GM12878 (cell line): ENCODE results near the gene ATP8B1. TPM values are rescaled to one million over a fixed set of nuclear protein-coding genes. Genes with fewer than 3 reads are reported as not detected.

ENCODE experiments used
- ATAC-seq: fragments of 200-7000 bp; cut with Tn5 transposase; 3 replicates; pipeline ENCODE4 v1.9.1; 2020; ENCODE audit warnings: mild to moderate bottlenecking, moderate library complexity
- BruUV-seq: library from RNA; stranded (reverse); fragments of 400-500 nt; replicated peaks from 2 replicates; lab custom pipeline; 2021; lab: Mats Ljungman, UMichigan
- CTCF ChIA-PET: fragments of 300-600 bp; sonication (Branson Sonifier 250); formaldehyde crosslinking; extraction: SDS; loops from one replicate; lab custom pipeline; 2021; ENCODE audit warnings: inconsistent platforms; lab: Yijun Ruan, JAX
- POLR2A ChIA-PET: fragments of 350-600 bp; formaldehyde crosslinking; extraction: SDS; loops from one replicate; lab custom pipeline; 2021; ENCODE audit warnings: inconsistent platforms; lab: Charles Lee
- RAD21 ChIA-PET: fragments of 300-600 bp; sonication (Branson Sonifier 250); formaldehyde crosslinking; loops from one replicate; lab custom pipeline; 2023; ENCODE audit warnings: antibody characterized with exemption; ENCODE audit not compliant: unreplicated experiment; lab: Charles Lee
- SMC1A ChIA-PET: fragments of 300-600 bp; sonication (Branson Sonifier 250); formaldehyde crosslinking; loops from one replicate; lab custom pipeline; 2023; ENCODE audit not compliant: unreplicated experiment, uncharacterized antibody; lab: Charles Lee
- DNase-seq: peaks from one replicate; pipeline ENCODE4 v3.0.0-alpha.2; 2011; ENCODE audit warnings: low read depth, low spot score
- FAIRE-seq: peaks from 3 replicates; lab custom pipeline; 2011; peaks lifted over from hg19 to GRCh38; lab: Jason Lieb, UNC
- H2AFZ ChIP-seq: 2 replicates; pipeline ENCODE4 v1.6.0; 2011; ENCODE audit warnings: low read depth, low read length, control low read depth; ENCODE audit not compliant: control insufficient read depth
- H3K27ac ChIP-seq: 2 replicates; pipeline ENCODE4 v1.5.1; 2011; ENCODE audit warnings: control low read depth; ENCODE audit not compliant: control insufficient read depth, insufficient read depth
- H3K27me3 ChIP-seq, 2 experiments: replicated peaks in 1 of 2; 2 replicates each; pipeline versions ENCODE4 v1.6.0 to v1.6.1; 2011; ENCODE audit warnings: low read length in 1 of 2; ENCODE audit not compliant: control insufficient read depth in 2 of 2, insufficient read depth in 2 of 2
- H3K36me3 ChIP-seq, 2 experiments: 2 replicates each; pipeline ENCODE4 v1.5.1; 2011; ENCODE audit warnings: low read length in 1 of 2; ENCODE audit not compliant: control insufficient read depth in 2 of 2, insufficient read depth in 2 of 2
- H3K4me1 ChIP-seq: 2 replicates; pipeline ENCODE4 v1.6.1; 2011; ENCODE audit warnings: mild to moderate bottlenecking, low read length, moderate library complexity, mixed read lengths; ENCODE audit not compliant: control insufficient read depth, insufficient read depth
- H3K4me2 ChIP-seq: 2 replicates; pipeline ENCODE4 v1.6.0; 2011; ENCODE audit warnings: control low read depth; ENCODE audit not compliant: control insufficient read depth, insufficient read depth
- H3K4me3 ChIP-seq: fragments of 200-600 bp; sonication (generic); 2 replicates; pipeline ENCODE4 v1.5.1; 2016
- H3K79me2 ChIP-seq: 2 replicates; pipeline ENCODE4 v1.6.0; 2011; ENCODE audit warnings: low read length; ENCODE audit not compliant: control insufficient read depth, insufficient read depth
- H3K9ac ChIP-seq: 2 replicates; pipeline ENCODE4 v1.8.0; 2011; ENCODE audit warnings: low read length, control low read depth, mixed read lengths; ENCODE audit not compliant: control insufficient read depth, insufficient read depth
- H3K9me3 ChIP-seq: replicated peaks from 3 replicates; pipeline ENCODE4 v1.5.1; 2011; ENCODE audit warnings: mild to moderate bottlenecking, low read length; ENCODE audit not compliant: control insufficient read depth, insufficient read depth
- H4K20me1 ChIP-seq: 2 replicates; pipeline ENCODE4 v1.6.0; 2011; ENCODE audit not compliant: control insufficient read depth, insufficient read depth
- IKZF2 ChIP-seq, 2 experiments: fragments of 450-650 bp; IDR thresholded peaks; 2 replicates each; pipeline ENCODE4 v1.6.1; 2017; ENCODE audit warnings: mild to moderate bottlenecking in 2 of 2, moderate library complexity in 2 of 2
- MTA2 ChIP-seq: fragments of 450-650 bp; IDR thresholded peaks from 2 replicates; pipeline ENCODE4 v1.6.1; 2016; ENCODE audit warnings: low read depth, mild to moderate bottlenecking, moderate library complexity
- MXI1 ChIP-seq: fragments of 150-350 bp; IDR thresholded peaks from 2 replicates; pipeline ENCODE4 v1.6.1; 2011; ENCODE audit warnings: low read depth, mild to moderate bottlenecking, inconsistent platforms, low read length, improper control_type of control experiment
- NR2F1 ChIP-seq: fragments of 450-650 bp; conservative IDR thresholded peaks from 2 replicates; pipeline ENCODE4 v1.6.1; 2017; ENCODE audit warnings: mild to moderate bottlenecking
- POLR2A ChIP-seq: IDR thresholded peaks from 2 replicates; pipeline ENCODE4 v1.6.1; 2011; ENCODE audit warnings: low read depth, mild to moderate bottlenecking, low read length
- SMAD1 ChIP-seq: fragments of 450-650 bp; IDR thresholded peaks from 2 replicates; pipeline ENCODE4 v1.6.1; 2018; ENCODE audit warnings: mild to moderate bottlenecking, low read depth; ENCODE audit not compliant: partially characterized antibody
- SMARCA5 ChIP-seq: fragments of 450-650 bp; IDR thresholded peaks from 2 replicates; pipeline ENCODE4 v1.6.1; 2017; ENCODE audit warnings: mild to moderate bottlenecking
- ZNF207 ChIP-seq: fragments of 450-650 bp; IDR thresholded peaks from 2 replicates; pipeline ENCODE4 v1.6.1; 2014; ENCODE audit warnings: antibody characterized with exemption, mild to moderate bottlenecking, borderline replicate concordance
- WGBS: methylation state at CpG from one replicate; pipeline ENCODE4 v1.1.6; 2016; ENCODE audit warnings: low lambda C conversion rate; ENCODE audit not compliant: insufficient replicate concordance, insufficient coverage; ENCODE audit errors: missing lambda C conversion rate; 5-methylcytosine and 5-hydroxymethylcytosine counted together
- in situ Hi-C: fragments of 300-500 bp; cut with MboI; formaldehyde crosslinking; loops from 9 replicates; pipeline ENCODE4 v1.14.3; 2018; ENCODE audit warnings: mixed read lengths
- intact Hi-C: fragments of 100-400 bp; cut with micrococcal nuclease; formaldehyde crosslinking; loops from one replicate; pipeline ENCODE4 v1.14.2; 2022; ENCODE audit not compliant: unreplicated experiment
- polyA plus RNA-seq, 11 experiments: library from polyadenylated mRNA; depleted of rRNA in 4 of 11; unstranded in 6 of 11; stranded (reverse) in 5 of 11; fragments of >200 nt; fragmentation: Nextera tagmentation in 4 of 11; fragmentation: Illumina TruSeq in 1 of 11; extraction: Ambion mirVana in 4 of 11; extraction: Trizol in 1 of 11; gene quantifications; 1 replicate in 1 of 11; 2 replicates in 10 of 11; pipeline versions ENCODE4 v1.2.1 to v1.2.3, GENCODE V29; 2011 to 2016; ENCODE audit warnings: inconsistent platforms in 2 of 11, missing spikeins in 2 of 11, low read depth in 1 of 11
- total RNA-seq, 4 experiments: library from RNA; depleted of rRNA in 3 of 4; stranded (reverse); fragments of >200 nt in 3 of 4; fragmentation: Illumina TruSeq in 1 of 4; extraction: Trizol in 1 of 4; gene quantifications; 2 replicates each; pipeline versions ENCODE4 v1.2.1 to v1.2.3, GENCODE V29; 2013 to 2021
- TF ChIP-seq, protein P1 (sequence below): IDR thresholded peaks from 2 replicates; pipeline ENCODE4 v1.6.1; 2012; ENCODE audit warnings: mild to moderate bottlenecking, low read depth, low read length
- TF ChIP-seq, protein P2 (sequence below), 3 experiments: IDR thresholded peaks in 2 of 3; conservative IDR thresholded peaks in 1 of 3; 2 replicates each; pipeline ENCODE4 v1.5.1; 2011; ENCODE audit warnings: low read depth in 3 of 3, low read length in 3 of 3, mild to moderate bottlenecking in 3 of 3, control low read depth in 2 of 3, moderate library complexity in 2 of 3, inconsistent platforms in 1 of 3, mixed read lengths in 1 of 3; ENCODE audit not compliant: control insufficient read depth in 2 of 3, insufficient read depth in 1 of 3; ENCODE audit errors: extremely low read depth in 1 of 3
- TF ChIP-seq, protein P3 (sequence below): fragments of 150-350 bp; IDR thresholded peaks from 2 replicates; pipeline ENCODE4 v1.6.1; 2014; ENCODE audit warnings: mild to moderate bottlenecking, low read depth, low read length

The ATP8B1 gene
- total and polyA plus RNA-seq, 10 of the 15 experiments (the other 5 are each of a cell fraction or from before 2014, with no cell fraction given): 0.03 to 0.37 (median 0.11) TPM

DNA sequence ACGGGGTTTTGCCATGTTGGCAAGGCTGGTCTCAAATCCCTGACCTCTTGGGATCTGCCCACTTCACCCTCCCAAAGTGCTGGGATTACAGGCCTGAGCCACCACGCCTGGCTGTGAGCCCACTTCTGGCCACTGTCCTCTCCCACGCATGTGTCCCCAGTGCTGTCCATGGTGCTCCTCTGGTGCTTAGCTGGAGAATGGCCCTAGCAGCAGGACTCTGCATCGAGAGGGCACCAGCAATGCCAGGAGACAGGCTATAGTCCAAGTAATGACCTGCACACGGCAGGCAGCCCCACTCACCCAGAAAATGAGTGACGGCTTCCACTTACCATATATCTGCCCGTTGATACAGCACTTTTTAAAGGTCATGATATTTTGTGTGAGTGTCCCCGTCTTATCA is 115.1 kb downstream of the ATP8B1 start:
- intact Hi-C loops (no loop called here), in situ Hi-C loops (no loop called here)
- H3K4me1 ChIP-seq: no peaks in the 10 kb centered on the region
- H3K4me2 ChIP-seq: no peak overlapping the region
- RAD21 ChIA-PET: no interaction called here
- no peak for DNase-seq
- no peaks in the 10 kb centered on the region for H3K79me2 ChIP-seq
- 67% methylated on average over 8 of the region's 8 CpGs for WGBS
- POLR2A ChIA-PET: no interaction called here
- H3K36me3 ChIP-seq: no peaks in the 10 kb centered on the region; a peak in 2 of 4 replicates
- CTCF ChIA-PET: no interaction called here
- H3K9me3 ChIP-seq: no peaks in the 10 kb centered on the region; the same call in 2 of the 3 replicates
- no peak overlapping the region for H3K9ac ChIP-seq
- SMC1A ChIA-PET: no interaction called here
- no peak overlapping the region for H2AFZ ChIP-seq
- H3K27ac ChIP-seq: no peak overlapping the region
- H3K4me3 ChIP-seq: no peak overlapping the region
- TF ChIP-seq, protein P1, sequence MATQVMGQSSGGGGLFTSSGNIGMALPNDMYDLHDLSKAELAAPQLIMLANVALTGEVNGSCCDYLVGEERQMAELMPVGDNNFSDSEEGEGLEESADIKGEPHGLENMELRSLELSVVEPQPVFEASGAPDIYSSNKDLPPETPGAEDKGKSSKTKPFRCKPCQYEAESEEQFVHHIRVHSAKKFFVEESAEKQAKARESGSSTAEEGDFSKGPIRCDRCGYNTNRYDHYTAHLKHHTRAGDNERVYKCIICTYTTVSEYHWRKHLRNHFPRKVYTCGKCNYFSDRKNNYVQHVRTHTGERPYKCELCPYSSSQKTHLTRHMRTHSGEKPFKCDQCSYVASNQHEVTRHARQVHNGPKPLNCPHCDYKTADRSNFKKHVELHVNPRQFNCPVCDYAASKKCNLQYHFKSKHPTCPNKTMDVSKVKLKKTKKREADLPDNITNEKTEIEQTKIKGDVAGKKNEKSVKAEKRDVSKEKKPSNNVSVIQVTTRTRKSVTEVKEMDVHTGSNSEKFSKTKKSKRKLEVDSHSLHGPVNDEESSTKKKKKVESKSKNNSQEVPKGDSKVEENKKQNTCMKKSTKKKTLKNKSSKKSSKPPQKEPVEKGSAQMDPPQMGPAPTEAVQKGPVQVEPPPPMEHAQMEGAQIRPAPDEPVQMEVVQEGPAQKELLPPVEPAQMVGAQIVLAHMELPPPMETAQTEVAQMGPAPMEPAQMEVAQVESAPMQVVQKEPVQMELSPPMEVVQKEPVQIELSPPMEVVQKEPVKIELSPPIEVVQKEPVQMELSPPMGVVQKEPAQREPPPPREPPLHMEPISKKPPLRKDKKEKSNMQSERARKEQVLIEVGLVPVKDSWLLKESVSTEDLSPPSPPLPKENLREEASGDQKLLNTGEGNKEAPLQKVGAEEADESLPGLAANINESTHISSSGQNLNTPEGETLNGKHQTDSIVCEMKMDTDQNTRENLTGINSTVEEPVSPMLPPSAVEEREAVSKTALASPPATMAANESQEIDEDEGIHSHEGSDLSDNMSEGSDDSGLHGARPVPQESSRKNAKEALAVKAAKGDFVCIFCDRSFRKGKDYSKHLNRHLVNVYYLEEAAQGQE: peak; percentile 54; the same call in 1 of the 2 replicates
- TF ChIP-seq IKZF2 (IDR thresholded peaks at IDR 0.05): no peak
- TF ChIP-seq, all 136 proteins: peak for 1
- Histone ChIP-seq H3K27me3 (no peaks in the 10 kb centered on the region), H4K20me1 (no peaks in the 10 kb centered on the region)
- ATAC-seq: no peak
- no TSS peak for BruUV-seq
- no peak for FAIRE-seq

GRCh38 chr18:57683470-57683869 is 119.6 kb downstream of the ATP8B1 start:
- Histone ChIP-seq H3K9ac (no peak overlapping the region), H3K27me3 (no peaks in the 10 kb centered on the region), H3K4me3 (no peak overlapping the region), H2AFZ (no peak overlapping the region), H3K36me3 (no peaks in the 10 kb centered on the region; a peak in 2 of 4 replicates), H3K4me1 (no peaks in the 10 kb centered on the region), H3K9me3 (no peaks in the 10 kb centered on the region), H3K27ac (no peak overlapping the region), H3K4me2 (no peak overlapping the region), H3K79me2 (no peaks in the 10 kb centered on the region), H4K20me1 (no peaks in the 10 kb centered on the region)
- ChIA-PET RAD21 (no interaction called here), SMC1A (interaction anchor here (0.6 kb wide), 1 partner anchor 328 kb away, joined by 5 read pairs; no protein-coding TSS in a partner anchor), POLR2A (no interaction called here), CTCF (interaction anchor here (0.6 kb wide), 1 partner anchor 15 kb away, joined by 4 read pairs; no protein-coding TSS in a partner anchor)
- no peak for ATAC-seq
- intact Hi-C loops (no loop called here), in situ Hi-C loops (no loop called here)
- no peak for DNase-seq
- FAIRE-seq: no peak
- BruUV-seq: no TSS peak
- no peak for TF ChIP-seq MXI1
- TF ChIP-seq NR2F1: no peak
- TF ChIP-seq POLR2A: no peak
- TF ChIP-seq MTA2: no peak
- TF ChIP-seq ZNF207: no peak
- TF ChIP-seq SMAD1: no peak
- TF ChIP-seq, protein P2, sequence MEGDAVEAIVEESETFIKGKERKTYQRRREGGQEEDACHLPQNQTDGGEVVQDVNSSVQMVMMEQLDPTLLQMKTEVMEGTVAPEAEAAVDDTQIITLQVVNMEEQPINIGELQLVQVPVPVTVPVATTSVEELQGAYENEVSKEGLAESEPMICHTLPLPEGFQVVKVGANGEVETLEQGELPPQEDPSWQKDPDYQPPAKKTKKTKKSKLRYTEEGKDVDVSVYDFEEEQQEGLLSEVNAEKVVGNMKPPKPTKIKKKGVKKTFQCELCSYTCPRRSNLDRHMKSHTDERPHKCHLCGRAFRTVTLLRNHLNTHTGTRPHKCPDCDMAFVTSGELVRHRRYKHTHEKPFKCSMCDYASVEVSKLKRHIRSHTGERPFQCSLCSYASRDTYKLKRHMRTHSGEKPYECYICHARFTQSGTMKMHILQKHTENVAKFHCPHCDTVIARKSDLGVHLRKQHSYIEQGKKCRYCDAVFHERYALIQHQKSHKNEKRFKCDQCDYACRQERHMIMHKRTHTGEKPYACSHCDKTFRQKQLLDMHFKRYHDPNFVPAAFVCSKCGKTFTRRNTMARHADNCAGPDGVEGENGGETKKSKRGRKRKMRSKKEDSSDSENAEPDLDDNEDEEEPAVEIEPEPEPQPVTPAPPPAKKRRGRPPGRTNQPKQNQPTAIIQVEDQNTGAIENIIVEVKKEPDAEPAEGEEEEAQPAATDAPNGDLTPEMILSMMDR (IDR thresholded peaks at IDR 0.05 in 2 of 3, conservative IDR thresholded peaks at IDR 0.05 in 1 of 3; ENCODE audit: control insufficient read depth in 2 of 3, extremely low read depth in 1 of 3, insufficient read depth in 1 of 3, low read depth in 3 of 3, low read length in 3 of 3): no peak
- TF ChIP-seq, protein P3, sequence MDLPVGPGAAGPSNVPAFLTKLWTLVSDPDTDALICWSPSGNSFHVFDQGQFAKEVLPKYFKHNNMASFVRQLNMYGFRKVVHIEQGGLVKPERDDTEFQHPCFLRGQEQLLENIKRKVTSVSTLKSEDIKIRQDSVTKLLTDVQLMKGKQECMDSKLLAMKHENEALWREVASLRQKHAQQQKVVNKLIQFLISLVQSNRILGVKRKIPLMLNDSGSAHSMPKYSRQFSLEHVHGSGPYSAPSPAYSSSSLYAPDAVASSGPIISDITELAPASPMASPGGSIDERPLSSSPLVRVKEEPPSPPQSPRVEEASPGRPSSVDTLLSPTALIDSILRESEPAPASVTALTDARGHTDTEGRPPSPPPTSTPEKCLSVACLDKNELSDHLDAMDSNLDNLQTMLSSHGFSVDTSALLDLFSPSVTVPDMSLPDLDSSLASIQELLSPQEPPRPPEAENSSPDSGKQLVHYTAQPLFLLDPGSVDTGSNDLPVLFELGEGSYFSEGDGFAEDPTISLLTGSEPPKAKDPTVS: no peak
- TF ChIP-seq SMARCA5: no peak
